Stimulated activated CD8-positive, alpha-beta memory T cell treated with anti-CD3 and anti-CD28 coated beads, Interleukin-15, amount 100 ng/mL, for 4 hours (primary cell): ENCODE results near the gene ST7L.

Source experiments
- DNase-seq, 2 donors: peaks; one replicate each; pipeline ENCODE4 v3.0.0-alpha.2; 2020; ENCODE audit warnings: low read depth in 2 of 2

ST7L gene

DNA sequence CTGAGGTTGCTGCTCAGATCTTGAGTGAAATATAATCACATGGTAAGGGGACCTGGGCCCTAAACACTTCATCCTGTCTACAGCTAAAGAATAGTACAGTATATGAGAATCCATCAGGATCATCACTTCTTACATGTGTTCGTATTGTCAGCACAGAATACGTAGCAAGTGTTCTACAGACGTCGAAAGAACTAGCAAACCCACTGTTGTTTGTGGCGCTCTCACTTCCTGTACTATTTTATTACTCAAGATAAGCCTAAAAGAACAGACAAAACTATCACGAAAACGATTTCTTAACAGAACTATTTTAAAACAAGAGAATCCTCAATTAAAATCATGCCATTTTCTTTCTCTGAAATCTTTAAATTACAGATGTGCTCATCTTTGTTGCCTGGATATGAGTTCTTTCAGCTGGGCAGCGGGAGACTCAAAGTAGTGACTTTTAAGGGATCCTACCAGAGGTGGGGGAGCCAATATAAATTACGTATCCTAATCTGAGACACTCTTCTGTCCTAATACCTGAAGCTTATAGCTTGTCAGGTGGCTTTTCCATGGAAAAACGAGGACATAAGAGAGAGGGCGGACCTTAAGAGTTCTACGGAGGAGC is 724 bp downstream of the ST7L start:
- no peak for DNase-seq

DNA sequence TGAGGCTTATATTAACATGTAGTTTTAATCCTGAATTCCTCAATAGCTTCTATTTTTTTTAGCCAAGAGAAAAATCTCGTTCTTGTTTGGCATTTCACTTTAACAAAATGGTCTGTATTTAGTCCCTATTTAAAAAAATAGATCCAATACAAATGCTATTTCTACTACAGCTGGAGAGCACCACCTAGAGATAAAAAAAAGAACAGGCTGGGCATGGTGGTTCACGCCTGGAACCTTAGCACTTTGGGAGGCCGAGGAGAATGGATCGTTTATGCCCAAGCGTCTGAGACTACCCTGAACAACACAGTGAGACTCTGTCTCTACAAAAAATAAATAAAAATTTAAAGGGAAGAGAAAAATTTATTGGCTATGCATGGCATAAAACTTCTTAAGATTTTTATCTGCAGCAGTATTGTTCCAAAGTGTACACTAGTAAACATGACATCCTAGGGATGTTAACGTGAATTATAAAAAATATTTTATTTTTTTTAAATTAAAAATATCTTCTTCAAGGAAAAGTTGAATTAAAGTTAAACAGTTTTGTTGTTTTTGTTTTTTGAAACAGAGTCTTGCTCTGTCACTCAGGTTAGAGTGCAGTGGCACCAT is 4.4 kb downstream of the ST7L start:
- DNase-seq: no peak

DNA sequence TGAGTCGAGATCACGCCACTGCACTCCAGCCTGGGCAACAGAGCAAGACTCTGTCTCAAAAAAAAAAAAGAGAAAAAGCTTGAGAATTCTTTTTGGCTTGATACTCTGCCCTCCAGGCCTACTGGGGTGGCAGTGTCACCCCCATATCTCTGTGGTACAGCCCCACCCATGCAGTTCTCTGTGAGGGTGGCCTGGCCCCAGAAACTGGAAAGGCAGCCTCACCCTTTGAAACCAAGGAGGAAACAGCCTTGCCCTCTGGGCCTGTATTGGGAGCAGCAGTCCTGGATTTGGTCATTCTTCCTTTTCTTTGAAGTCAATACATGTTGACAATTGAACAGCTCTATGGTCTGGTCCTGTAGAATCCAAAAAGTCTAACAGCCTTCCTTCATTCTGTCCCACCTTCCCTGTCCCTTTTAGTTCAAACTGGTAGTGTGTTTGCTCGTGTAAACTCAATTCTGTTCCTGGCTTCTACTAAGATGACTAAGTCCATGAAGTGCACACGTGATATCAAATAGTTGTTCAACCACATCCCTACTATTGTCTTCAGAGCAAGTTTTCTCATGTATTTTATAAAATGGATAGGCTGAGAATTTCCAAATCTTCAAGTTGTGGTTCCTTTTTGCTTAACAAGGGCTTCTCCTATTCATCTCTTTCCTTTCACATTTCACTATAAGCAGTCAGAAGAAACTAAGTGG is 13.2 kb downstream of the ST7L start:
- DNase-seq: no peak

DNA sequence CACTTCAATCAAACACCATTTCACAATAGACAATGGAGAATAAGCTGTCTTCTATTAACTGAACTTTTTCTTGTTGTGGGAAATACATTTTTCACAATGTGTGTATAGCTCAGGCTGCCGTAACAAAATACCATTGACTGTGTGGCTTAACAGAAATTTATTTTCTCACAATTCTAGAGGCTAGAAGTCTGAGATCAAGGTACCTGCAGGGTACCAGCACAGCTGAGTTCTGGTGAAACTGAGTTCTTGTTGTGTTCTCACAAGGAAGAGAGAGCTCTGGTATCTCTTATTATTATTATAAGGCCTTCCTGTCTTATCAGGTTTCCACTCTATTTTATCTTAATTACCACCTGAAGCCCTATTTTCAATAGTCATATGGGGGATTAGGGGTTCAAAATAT is 15.4 kb downstream of the ST7L start:
- no peak for DNase-seq

DNA sequence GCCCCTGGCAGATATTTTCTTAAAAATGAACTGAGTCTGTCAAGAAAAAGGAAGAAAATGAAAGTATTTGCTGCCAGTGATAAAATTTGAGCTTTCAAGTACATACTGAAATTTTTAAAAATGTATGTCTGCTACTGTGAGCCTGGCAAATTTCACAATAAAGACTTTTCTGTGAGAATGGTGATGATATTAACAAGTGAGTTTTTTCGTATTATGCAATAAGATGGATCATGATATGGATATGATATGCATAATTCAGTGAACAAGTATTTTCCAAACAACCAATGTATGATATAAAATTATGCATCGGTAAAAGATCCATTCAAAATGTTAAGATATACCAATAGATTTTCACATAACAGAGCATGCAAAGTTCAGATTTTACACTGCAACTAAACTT is 15.9 kb downstream of the ST7L start:
- no peak for DNase-seq

DNA sequence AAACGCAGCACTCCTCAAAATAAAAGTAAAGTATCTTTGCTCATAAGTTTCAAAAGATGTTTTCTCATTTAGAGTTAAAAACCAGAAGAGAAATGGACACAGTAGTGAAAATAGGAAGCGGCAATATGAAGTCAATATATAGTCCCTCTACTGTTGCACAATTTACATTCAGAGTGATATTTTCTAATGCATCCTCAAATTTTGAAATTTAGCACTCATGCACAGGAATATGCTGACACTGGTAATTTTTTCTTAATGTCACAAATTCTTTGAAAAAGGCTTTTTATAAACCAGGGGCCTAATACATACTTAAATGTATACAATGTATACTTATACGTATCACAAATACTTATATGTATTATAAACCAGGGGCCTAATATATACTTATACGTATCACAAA is 19.5 kb downstream of the ST7L start:
- no peak for DNase-seq

DNA sequence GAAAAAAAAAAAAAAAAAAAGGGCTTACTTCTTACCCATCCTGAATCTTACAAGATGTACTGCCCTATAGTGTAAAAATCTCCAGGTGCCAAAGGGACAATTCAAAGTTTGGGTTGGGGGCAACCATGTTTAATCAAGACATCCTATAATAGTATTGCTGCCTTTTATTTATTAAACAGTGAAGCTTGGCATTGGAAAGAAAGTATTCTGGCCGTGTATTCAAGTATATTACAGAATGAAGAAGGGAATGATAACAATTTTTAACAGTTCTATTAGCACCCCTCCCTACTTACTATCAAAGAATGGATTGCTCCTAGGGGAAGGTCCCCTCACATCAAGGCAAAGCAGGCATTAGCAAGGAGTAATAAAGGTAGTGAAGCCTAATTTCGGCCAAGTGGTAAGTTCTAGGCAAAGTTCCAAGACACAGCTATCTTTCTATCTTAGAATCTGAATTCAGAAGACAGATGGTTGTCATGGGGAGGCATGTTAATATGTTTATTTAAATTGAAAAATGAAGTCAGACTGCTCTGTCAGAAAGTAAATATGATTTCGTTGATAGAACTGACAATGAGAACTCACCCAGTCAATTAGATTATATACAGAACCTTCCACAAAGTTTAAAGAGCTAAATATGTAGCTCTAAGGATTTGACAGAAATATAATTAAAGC is 24.6 kb downstream of the ST7L start:
- no peak for DNase-seq

DNA sequence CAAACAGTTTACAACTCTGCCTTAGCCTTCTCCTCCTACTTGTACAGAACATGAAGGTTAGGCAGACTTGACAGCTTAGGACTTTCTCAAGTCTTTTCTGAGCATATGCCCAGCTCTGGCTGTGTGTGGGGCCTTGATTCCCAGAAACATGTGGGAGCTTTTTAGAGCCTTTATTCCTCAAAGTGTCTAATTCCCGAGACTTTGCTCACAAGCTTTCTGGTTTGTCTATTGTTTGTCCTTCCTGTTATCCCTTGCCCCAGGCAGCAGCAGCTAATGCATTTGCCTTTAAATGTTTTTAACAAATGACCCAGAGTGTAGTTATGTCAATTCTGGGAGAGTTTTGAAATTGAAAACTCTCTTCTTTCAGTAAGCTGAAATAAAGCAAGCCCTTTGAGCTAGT is 29.2 kb downstream of the ST7L start:
- DNase-seq: no peak

DNA sequence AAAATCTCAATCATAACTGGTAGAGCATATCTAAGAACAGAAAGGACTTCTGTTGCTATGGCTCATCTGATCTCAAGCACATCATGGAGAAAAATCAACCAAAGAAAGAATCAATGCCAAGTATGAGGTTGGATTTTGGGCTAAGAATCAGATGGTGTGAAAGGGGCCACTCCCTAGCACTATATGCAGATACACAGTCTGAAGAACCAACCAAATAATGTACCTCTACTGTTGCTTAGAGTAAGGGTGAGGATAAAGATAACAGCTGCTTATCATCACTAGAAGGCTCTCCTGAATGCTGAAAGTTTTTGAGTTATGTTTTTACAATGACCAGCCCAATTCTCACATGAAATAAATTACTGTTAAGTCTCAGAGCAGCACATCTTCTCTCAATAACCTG is 35.6 kb downstream of the ST7L start:
- no peak for DNase-seq

DNA sequence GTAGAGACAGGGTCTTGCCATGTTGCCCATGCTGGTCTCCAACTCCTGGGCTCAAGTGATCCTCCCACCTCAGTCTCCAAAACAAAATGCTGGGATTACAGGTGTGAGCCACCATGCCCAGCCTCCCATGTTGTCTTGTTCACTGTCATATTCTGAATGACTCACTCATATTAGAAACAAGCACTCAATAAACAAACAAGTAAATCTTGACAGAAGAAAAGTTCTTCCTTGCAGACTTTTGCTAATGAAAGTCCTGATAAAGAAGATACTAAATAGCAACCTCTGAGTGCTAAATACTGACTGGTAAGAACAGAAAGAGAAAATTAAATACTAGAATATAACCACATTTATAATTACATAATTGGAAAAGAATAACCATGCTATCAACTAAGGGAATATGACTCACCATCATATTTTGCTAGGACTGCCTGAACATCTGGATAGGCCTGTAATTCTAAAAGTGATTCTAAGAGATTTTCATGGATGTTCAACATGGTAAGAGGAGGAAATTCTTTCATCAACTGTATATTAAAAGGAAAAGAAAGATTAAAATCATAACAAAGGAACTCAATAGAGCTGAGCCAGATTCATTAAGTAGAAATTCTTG is 37.3 kb downstream of the ST7L start:
- DNase-seq: no peak

DNA sequence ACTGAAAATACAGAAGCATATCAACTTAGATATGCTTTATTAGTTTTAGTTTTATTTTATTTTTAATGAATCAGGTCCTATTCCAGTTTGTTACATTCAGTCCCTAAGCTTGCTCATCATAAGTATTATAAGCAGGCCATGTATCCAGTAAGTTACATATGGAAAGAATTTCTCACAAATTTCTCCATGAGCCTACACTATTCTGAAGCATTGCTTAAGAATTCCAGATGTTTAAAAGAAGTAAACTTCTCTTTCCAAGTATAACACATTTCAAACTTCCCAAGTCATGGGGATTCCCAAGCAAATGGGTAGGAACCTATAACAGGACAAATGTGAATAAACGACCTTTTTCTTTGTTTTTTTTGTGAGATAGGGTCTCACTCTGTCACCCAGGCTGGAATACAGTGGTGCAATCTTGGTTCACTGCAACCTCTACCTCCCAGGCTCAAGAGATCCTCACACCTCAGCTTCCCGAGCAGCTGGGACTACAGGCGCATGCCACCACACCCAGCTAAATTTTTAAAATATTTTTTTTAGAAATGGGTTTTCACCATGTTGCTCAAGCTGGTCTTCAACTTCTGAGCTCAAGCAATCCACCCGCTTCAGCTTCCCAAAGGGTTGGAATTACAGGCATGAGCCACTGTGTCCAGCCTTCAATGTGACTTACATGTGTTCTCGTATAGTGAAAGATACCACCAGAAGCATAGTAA is 39.0 kb downstream of the ST7L start:
- DNase-seq: no peak

DNA sequence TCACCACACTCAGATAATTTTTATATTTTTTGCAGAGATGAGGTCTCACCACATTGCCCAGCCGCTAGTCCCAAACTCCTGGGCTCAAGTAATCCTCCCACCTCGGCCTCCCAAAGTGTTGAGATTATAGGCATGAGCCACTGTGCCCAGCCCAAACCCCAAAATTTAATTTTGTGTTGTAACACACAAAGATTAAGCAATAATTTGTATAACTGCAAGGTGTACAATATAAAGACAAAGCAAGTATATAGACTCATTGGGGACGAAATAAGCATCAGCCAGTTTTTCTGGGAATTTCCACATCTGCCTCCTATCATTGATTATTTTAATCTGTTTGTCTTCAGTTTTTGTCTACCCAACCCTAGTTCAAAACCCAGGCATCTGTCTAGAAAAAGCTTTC is 42.7 kb downstream of the ST7L start:
- DNase-seq: no peak

DNA sequence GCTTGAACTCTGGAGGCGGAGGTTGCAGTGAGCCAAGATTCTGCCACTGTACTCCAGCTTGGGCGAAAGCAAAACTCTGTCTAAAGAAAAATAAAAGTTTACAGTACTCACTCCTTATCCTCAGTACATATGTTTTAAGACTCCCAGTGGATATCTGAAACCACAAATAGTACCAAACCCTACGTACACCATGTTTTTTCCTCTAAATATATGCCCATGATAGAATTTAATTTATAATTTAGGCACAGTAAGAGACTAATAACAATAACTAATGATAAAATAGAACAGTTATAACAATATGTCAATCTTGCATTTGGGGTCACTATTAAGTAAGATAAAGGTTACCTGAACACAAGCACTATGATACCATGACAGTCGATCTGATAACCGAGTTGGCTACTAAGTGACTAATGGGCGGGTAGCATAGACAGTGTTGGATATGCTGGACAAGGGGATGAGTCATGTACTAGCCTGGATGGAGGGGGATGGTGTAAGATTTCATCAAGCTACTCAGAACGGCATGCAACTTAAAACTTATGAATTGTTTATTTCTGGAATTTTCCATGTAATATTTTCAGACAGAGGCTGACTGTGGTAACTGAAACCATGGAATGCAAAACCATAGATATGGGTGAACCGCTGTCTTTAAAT is 43.7 kb downstream of the ST7L start:
- no peak for DNase-seq

DNA sequence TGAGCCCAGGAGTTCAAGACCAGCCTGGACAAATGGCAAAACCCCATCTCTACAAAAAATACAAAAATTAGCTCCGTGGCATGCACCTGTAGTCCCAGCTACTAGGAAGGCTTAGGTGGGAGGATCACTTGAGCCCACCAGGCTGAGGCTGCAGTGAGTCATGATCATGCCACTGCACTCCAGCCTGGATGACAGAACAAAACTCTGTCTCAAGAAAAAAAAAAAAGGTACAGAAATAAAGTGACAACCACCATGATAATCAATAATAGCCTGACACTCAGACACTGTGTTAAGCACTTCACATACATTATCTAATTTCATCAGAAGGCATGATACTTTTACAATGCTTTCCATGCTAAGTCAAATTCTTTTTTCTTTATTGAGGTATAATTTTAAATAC is 53.1 kb downstream of the ST7L start:
- DNase-seq: no peak

DNA sequence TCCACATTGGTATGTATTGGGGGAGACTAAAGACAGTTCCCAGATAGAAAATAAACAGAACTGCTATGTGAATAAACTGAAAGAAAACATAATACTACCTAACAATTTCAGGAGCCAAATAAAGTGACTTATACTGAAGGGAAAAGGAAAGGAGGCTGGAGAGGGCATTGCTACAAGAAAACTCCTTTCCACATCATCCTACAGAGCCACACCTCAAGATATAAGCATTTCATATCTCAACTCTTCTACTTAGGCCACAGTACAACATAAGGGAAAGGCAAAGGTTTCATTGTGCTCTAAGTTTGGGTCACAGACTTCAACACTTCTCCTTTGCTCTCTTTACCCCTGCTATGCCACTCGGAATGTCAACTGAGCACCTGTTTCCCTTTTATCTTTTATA is 54.9 kb downstream of the ST7L start:
- no peak for DNase-seq

DNA sequence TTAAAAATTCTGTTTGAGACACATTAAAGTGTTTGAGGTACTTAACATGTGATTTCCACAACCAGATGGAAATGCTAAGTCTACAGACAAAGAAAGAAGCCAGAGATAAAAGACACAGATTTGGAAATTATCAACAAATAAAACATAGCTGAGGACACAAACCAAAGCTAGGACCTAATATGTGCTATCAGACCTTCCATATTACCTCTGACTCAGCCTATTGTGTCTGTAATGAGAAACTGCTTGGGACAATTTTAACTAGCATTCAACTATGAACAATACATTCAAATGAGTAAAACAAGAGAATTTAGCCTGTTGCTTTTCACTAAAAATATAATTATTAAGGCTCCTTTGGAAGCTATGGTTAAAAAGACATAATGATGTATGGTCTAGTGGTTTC is 55.6 kb downstream of the ST7L start:
- no peak for DNase-seq

DNA sequence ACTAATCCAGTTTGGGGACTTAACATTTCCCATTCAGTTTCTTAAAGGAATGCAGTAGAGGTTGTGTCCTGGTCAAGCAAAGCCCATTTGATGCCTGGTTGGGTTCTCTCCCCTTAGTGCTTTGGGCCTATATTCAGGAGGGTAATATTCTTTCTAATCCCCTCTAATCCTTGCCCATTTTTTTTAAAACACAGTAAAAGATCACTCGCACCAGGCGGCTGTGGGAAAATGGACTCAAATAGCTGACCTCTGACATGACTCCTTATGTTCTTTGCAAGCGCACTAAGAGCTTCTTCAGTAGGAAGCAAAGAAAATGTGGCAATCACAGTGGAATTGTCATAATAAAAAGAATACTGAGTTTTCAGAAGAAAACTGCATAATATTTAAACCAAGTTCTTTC is 60.3 kb downstream of the ST7L start:
- DNase-seq: no peak

DNA sequence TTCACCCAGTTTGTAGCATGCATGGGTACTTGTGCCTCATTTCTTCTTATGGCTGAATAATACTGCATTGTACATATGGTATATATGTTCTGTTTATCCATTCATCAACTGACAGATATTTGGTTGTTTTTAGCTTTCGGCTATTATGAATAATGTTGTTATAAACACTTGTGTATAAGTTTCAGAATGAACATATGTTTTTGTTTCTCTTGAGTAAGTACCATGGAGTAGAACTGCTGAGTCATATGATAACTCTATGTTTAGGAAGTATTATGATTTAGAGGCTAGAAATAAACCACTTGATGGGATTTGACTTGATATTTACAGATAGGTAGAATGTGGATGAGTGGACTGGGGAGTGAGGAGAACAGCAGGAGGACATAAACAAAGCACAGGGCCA is 61.6 kb downstream of the ST7L start:
- no peak for DNase-seq

DNA sequence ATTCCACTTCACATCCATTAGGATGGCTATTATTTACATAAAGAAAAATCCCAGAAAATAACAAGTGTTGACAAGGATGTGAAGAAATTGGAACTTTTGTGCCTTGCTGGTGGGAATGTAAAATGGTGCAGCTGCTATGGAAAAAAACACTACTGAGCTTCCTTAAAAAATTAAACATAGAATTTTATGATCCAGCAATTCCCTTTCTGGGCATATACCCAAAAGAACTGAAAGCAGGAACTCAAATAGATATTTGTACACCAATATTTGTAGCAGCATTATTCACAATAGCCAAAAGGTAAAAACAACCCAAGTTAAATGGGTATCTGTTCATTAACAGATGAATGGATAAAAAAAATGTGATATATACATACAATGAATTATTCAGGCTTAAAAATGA is 64.5 kb downstream of the ST7L start:
- no peak for DNase-seq

DNA sequence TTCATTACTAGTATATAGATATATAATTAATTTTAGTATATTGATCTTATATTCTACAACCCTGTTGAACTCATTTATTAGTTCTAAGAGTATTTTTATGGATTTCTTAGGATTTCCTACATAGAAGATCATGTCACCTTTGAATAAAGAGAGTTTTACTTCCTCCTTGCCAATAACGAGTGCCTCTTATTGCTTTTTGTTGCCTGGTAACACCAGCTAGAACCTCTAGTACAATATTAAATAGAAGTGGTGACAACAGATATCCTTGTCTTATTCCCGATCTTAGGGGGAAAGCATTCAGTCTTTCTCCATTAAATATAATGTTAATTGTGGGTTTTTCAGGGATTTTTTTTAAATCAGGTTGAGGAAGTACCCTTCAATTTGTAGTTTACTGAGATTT is 69.4 kb downstream of the ST7L start:
- no peak for DNase-seq

DNA sequence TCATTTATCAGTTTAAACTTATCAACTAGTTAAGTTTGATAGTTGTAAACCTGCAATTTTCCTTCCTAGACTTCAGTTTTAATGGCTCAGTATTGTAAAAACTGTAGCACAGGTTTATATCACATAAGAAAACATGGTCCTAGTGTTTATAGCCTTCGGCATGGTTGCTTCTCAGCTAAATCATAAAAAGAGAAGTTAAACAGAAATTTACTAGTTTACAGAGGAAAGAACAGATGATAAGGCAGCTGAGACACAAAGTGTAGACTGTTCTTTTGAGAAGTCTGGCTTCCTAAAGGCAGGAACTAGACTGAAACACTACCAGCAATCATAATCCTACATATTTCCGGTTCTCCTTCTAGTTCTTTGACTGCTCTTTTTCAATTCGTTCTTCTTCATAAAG is 70.4 kb downstream of the ST7L start:
- no peak for DNase-seq

DNA sequence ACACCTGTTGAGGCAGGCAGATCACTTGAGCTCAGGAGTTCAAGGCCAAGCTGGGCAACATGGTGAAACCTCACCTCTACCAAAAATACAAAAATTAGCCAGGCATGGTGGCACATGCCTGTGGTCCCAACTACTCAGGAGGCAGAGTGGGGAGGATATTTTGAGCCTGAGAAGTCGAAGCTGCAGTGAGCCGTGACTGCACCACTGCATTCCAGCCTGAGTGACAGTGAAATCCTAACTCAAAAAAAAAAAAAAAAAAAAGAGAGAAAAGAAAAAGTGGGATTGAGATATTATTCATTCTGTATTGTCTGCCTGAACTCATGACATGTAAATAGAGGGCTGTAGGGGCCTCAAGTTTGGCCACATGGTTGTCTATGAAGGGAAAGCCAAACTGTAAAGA is 72.9 kb downstream of the ST7L start:
- DNase-seq: no peak
